Naive thymus-derived CD4-positive, alpha-beta T cell (primary cell): ENCODE data around the gene HPS1. TPM values are rescaled to one million over a fixed set of nuclear protein-coding genes. Genes with fewer than 3 reads are reported as not detected.

Experiments used
- ATAC-seq: fragments of 150-1000 bp; cut with Tn5 transposase; 2 replicates; pipeline ENCODE4 v1.10.0; 2021; ENCODE audit warnings: mild to moderate bottlenecking, moderate library complexity
- CTCF ChIA-PET: fragments of 350-600 bp; sonication (Branson Sonifier 250); formaldehyde crosslinking; loops from one replicate; lab custom pipeline; 2021; ENCODE audit warnings: antibody characterized with exemption; lab: Charles Lee
- POLR2A ChIA-PET: fragments of 350-600 bp; sonication (Branson Sonifier 250); formaldehyde crosslinking; loops from one replicate; lab custom pipeline; 2021; ENCODE audit warnings: antibody characterized with exemption, inconsistent platforms; lab: Charles Lee
- DNase-seq, 9 donors: peaks; one replicate each; pipeline versions ENCODE4 v3.0.0 to v3.0.0-alpha.2; 2020 to 2022; ENCODE audit warnings: mixed read lengths in 1 of 9
- H3K27ac ChIP-seq: one replicate; pipeline ENCODE4 v1.7.0; 2013; ENCODE audit warnings: mild to moderate bottlenecking, low read depth, low read length, moderate library complexity
- H3K27me3 ChIP-seq, 2 donors: one replicate each; pipeline ENCODE4 v1.7.0; 2013; ENCODE audit warnings: low read length in 2 of 2, mild to moderate bottlenecking in 2 of 2, moderate library complexity in 2 of 2; ENCODE audit not compliant: control insufficient read depth in 2 of 2, insufficient read depth in 2 of 2
- H3K36me3 ChIP-seq, 3 experiments: 1 replicate in 2 of 3; 2 replicates in 1 of 3; pipeline ENCODE4 v1.7.0; 2013; ENCODE audit warnings: low read length in 3 of 3, mild to moderate bottlenecking in 3 of 3, moderate library complexity in 1 of 3; ENCODE audit not compliant: insufficient read depth in 3 of 3, control insufficient read depth in 2 of 3
- H3K4me1 ChIP-seq, 2 donors: one replicate each; pipeline ENCODE4 v1.7.0; 2013; ENCODE audit warnings: low read length in 2 of 2, mild to moderate bottlenecking in 2 of 2, moderate library complexity in 1 of 2; ENCODE audit not compliant: control insufficient read depth in 2 of 2, insufficient read depth in 2 of 2
- H3K4me3 ChIP-seq: 2 replicates; pipeline ENCODE4 v1.7.0; 2013; ENCODE audit warnings: mild to moderate bottlenecking, low read length
- H3K9me3 ChIP-seq, 3 experiments: 1 replicate in 2 of 3; 2 replicates in 1 of 3; pipeline ENCODE4 v1.7.0; 2013; ENCODE audit warnings: low read length in 3 of 3; ENCODE audit not compliant: control insufficient read depth in 2 of 3
- H3K27ac Mint-ChIP-seq, 9 donors: one replicate each; pipeline ENCODE4 v1.8.0; 2020 to 2022; ENCODE audit warnings: mixed read lengths in 9 of 9, mild to moderate bottlenecking in 8 of 9, moderate library complexity in 5 of 9, inconsistent platforms in 2 of 9
- H3K27me3 Mint-ChIP-seq, 5 donors: one replicate each; pipeline ENCODE4 v1.8.0; 2021 to 2022; ENCODE audit warnings: mixed read lengths in 5 of 5, mild to moderate bottlenecking in 1 of 5
- H3K36me3 Mint-ChIP-seq, 5 donors: one replicate each; pipeline ENCODE4 v1.8.0; 2020 to 2022; ENCODE audit warnings: mixed read lengths in 5 of 5, mild to moderate bottlenecking in 3 of 5, inconsistent platforms in 1 of 5
- H3K4me1 Mint-ChIP-seq, 7 donors: one replicate each; pipeline ENCODE4 v1.8.0; 2020 to 2022; ENCODE audit warnings: mixed read lengths in 7 of 7, mild to moderate bottlenecking in 3 of 7, inconsistent platforms in 1 of 7
- H3K4me3 Mint-ChIP-seq, 10 donors: one replicate each; pipeline ENCODE4 v1.8.0; 2020 to 2022; ENCODE audit warnings: mild to moderate bottlenecking in 10 of 10, mixed read lengths in 10 of 10, moderate library complexity in 6 of 10, inconsistent platforms in 2 of 10
- H3K9me3 Mint-ChIP-seq, 11 donors: one replicate each; pipeline ENCODE4 v1.8.0; 2020 to 2022; ENCODE audit warnings: mixed read lengths in 11 of 11, mild to moderate bottlenecking in 4 of 11, inconsistent platforms in 1 of 11, moderate library complexity in 1 of 11
- intact Hi-C, 2 donors: fragments of 100-400 bp; cut with micrococcal nuclease; formaldehyde crosslinking; loops; one replicate each; pipeline ENCODE4 v1.15.1; 2023
- polyA plus RNA-seq, 2 donors: library from polyadenylated mRNA; unstranded; fragments of 300-500 nt; fragmentation: Illumina TruSeq; gene quantifications; one replicate each; pipeline ENCODE4 v1.2.3, GENCODE V29; 2021
- total RNA-seq, 6 experiments: library from RNA in 5 of 6; stranded (reverse) in 5 of 6; gene quantifications; 1 replicate in 5 of 6; 2 replicates in 1 of 6; pipeline ENCODE4 v1.2.3 and lab custom pipeline; 2021 to 2026

The HPS1 gene
- total and polyA plus RNA-seq, 7 experiments from 2014 or later = 54.3 to 107 (median 89.5) TPM

DNA sequence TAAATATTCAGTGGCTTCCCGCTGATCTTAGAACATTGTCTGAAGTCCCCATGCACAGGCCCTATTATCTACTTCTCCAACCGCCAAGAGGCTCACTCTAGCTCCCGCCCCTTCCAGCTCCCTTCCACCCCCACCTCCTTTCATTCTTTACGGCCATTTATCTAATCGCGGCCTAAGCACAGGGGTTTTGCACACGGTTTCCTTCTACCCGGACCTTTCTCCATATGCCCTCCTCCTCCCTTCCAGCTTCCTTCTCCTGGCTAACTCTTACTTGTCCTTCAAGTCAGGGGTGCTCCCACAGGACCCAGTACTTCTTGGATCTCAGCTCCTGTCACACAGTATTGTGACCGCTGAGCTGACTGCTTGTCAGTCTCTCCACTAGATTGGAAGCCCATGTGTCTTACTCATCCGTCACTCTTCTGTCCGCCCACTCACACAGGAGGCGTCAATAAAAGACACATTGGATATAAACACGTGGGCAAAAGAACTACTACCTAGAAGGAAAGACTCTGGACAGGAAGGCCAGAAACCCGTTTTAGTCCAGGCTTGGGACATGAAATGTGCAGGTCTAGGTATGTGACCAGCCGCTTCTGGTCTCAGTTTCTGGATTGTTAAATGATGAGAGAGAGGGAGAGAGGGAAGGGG is 20.2 kb upstream of the HPS1 start:
- H3K9me3 Mint-ChIP-seq = peaks cover 0 to 2% (median 0%) of the 10 kb centered on the region in 11 donors
- Histone ChIP-seq H3K9me3 (no peaks in the 10 kb centered on the region), H3K27ac (no peak overlapping the region), H3K4me1 (no peaks in the 10 kb centered on the region), H3K27me3 (no peaks in the 10 kb centered on the region), H3K4me3 (peak overlapping the region; percentile 92), H3K36me3 (no peaks in the 10 kb centered on the region)
- H3K36me3 Mint-ChIP-seq = no peaks in the 10 kb centered on the region
- ChIA-PET POLR2A (interaction anchor here (1.3 kb wide), 1 partner anchor 1154 kb away, joined by 3 read pairs; the partner anchor contains the start of gene SLC25A28), CTCF (interaction anchor here (0.5 to 3.8 kb wide), 12 partner anchors 9 to 784 kb away, joined by 3 to 32 read pairs (median 4); no protein-coding TSS in a partner anchor)
- peak overlapping the region; percentile 6 to 100 (median 96) for H3K4me3 Mint-ChIP-seq
- H3K27me3 Mint-ChIP-seq = peaks cover 0 to 40% (median 10%) of the 10 kb centered on the region in 5 donors
- DNase-seq = no peak
- H3K27ac Mint-ChIP-seq = peak overlapping the region in 4 of 9 donors; percentile 67 to 92 (median 79)
- H3K4me1 Mint-ChIP-seq = peaks cover 0 to 12% (median 6%) of the 10 kb centered on the region in 7 donors
- intact Hi-C loops = loop anchor here (1.0 to 5.0 kb wide), 7 partner anchors 21 to 1580 kb away; partner anchors contain the start of genes GOT1 (in 1 of the 2) and HPS1 (in 1 of the 2)
- ATAC-seq = no peak

DNA sequence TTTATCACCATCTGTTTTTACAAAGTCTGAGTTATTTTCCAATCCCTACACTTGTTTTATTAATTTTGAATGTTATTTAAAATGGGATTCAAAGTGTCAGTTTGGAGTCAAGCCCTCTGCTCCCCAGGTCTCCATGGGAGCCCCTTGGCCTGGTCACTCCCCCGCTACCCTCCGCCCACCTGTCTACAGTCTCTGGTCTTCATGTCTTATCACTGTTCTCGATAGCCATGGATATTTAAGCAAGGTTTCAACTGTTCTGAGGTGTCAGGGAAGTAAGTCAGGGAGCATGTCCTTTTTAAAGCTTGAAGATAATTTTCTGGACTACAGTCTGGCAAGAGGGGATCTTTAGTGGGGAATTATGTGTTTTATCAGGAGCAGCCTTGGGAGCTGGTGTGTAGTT is 19.1 kb upstream of the HPS1 start:
- no peak overlapping the region for H3K4me3 ChIP-seq
- no peaks in the 10 kb centered on the region for H3K36me3 ChIP-seq
- no peaks in the 10 kb centered on the region for H3K27me3 ChIP-seq
- Mint-ChIP-seq H3K9me3 (peaks cover 0 to 2% (median 0%) of the 10 kb centered on the region in 11 donors), H3K27ac (no peak overlapping the region), H3K4me3 (no peak overlapping the region), H3K36me3 (no peaks in the 10 kb centered on the region), H3K27me3 (peaks cover 0 to 34% (median 10%) of the 10 kb centered on the region in 5 donors), H3K4me1 (peaks cover 0 to 12% (median 6%) of the 10 kb centered on the region in 7 donors)
- H3K4me1 ChIP-seq = no peaks in the 10 kb centered on the region
- no peaks in the 10 kb centered on the region for H3K9me3 ChIP-seq
- ChIA-PET POLR2A (no interaction called here), CTCF (interaction anchor here (1.4 kb wide), 1 partner anchor 781 kb away, joined by 4 read pairs; no protein-coding TSS in a partner anchor)
- ATAC-seq (no peak), DNase-seq (no peak)
- intact Hi-C loops = loop anchor here in 1 of 2 donors (5.0 kb wide), 2 partner anchors 966 to 1581 kb away; partner anchors contain the start of gene GOT1
- H3K27ac ChIP-seq = no peak overlapping the region

DNA sequence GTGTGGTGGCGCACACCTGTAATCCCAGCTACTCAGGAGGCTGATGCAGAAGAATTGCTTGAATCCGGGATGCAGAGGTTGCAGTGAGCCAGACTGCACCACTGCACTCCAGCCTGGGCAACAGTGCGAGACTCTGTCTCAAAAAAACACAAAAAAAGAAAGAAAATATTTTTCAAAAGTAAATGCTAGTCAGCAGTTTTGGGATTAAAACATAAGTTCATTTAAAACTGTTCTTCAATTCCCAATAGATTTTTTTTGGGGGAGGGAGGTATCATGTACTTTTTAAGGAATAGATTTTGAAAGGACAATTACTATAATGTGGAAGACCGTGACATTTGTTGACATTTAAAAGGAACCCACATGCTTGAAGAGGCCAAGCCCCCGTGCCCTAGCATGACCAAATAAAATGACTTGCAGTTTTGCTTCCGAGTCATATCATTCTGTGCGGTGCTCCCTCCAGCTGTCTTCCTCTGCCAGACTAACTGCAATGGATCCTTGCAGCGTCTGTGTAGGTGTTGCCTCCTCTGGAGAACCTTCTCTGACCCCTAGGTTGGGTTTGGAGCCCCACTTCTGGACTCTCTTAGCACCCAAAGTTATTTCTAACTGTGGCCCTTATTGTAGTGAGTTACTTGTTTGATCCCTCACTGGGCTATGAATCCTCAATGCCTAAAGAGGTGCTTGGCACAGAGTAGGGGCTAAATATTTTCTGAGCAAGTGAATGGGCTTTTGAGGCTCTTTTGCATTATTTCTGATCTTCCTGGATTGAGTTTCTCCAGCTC is 17.4 kb upstream of the HPS1 start:
- no peak overlapping the region for H3K27ac Mint-ChIP-seq
- no peak for ATAC-seq
- ChIA-PET POLR2A (interaction anchor here (0.6 kb wide), 1 partner anchor 1304 kb away, joined by 7 read pairs; no protein-coding TSS in a partner anchor), CTCF (no interaction called here)
- no peaks in the 10 kb centered on the region for H3K27me3 ChIP-seq
- H3K9me3 Mint-ChIP-seq = peaks cover 0 to 2% (median 0%) of the 10 kb centered on the region in 11 donors
- H3K4me3 Mint-ChIP-seq = no peak overlapping the region
- no peak overlapping the region for H3K27ac ChIP-seq
- no peaks in the 10 kb centered on the region for H3K36me3 Mint-ChIP-seq
- peaks cover 0 to 12% (median 6%) of the 10 kb centered on the region in 7 donors for H3K4me1 Mint-ChIP-seq
- intact Hi-C loops = no loop called here
- H3K9me3 ChIP-seq = no peaks in the 10 kb centered on the region
- H3K4me3 ChIP-seq = no peak overlapping the region
- DNase-seq = no peak
- peaks cover 0 to 25% (median 10%) of the 10 kb centered on the region in 5 donors for H3K27me3 Mint-ChIP-seq
- no peaks in the 10 kb centered on the region for H3K4me1 ChIP-seq
- no peaks in the 10 kb centered on the region for H3K36me3 ChIP-seq

DNA sequence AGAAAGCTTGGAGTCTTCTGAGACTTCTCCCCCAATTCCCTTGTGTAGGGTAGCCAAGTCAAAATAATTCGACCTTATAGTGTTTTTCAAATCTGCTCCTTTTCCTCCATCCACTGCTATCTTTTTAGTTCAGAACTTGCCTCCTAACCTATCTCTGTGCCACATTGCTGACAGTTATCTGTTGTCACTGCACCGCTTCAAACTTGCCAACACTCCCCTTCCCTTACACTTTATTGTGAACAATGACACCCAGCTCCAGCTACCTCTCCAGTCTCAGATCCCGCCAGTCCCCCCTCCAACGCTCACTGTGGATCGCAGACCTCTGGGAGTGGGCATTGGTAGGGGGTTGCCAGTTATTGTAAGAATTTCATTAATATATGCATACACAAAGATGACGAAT is 16.3 kb upstream of the HPS1 start:
- no peak overlapping the region for H3K4me3 ChIP-seq
- Mint-ChIP-seq H3K36me3 (no peaks in the 10 kb centered on the region), H3K27me3 (peaks cover 4 to 18% (median 13%) of the 10 kb centered on the region in 5 donors), H3K4me1 (peaks cover 0 to 6% (median 5%) of the 10 kb centered on the region in 7 donors), H3K4me3 (no peak overlapping the region), H3K27ac (no peak overlapping the region), H3K9me3 (no peaks in the 10 kb centered on the region)
- no peaks in the 10 kb centered on the region for H3K36me3 ChIP-seq
- no peak overlapping the region for H3K27ac ChIP-seq
- no peak for DNase-seq
- no peaks in the 10 kb centered on the region for H3K9me3 ChIP-seq
- ChIA-PET CTCF (no interaction called here), POLR2A (no interaction called here)
- no peak for ATAC-seq
- no peaks in the 10 kb centered on the region for H3K4me1 ChIP-seq
- intact Hi-C loops = no loop called here
- no peaks in the 10 kb centered on the region for H3K27me3 ChIP-seq

DNA sequence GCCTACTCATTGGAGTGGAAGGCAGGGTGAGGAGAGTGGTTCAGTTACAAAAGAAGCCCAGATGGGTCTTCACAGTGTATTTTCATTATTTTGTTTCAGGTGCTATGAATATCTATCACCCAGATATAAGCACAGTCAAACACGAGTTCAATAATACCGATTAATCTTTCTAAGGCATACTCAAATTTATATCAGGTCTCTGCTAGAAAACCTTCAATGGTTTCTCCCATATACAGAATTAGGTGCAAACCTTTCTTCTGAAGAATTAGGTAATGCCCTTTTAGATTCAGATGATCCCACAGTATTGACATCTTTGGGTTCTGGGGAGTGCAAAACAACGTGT is 14.7 kb upstream of the HPS1 start:
- peaks cover 0 to 1% (median 0%) of the 10 kb centered on the region in 7 donors for H3K4me1 Mint-ChIP-seq
- POLR2A ChIA-PET = no interaction called here
- H3K27ac Mint-ChIP-seq = no peak overlapping the region
- H3K36me3 ChIP-seq = no peaks in the 10 kb centered on the region
- intact Hi-C loops = no loop called here
- no peak overlapping the region for H3K4me3 ChIP-seq
- H3K27me3 Mint-ChIP-seq = peaks cover 7 to 25% (median 17%) of the 10 kb centered on the region in 5 donors
- CTCF ChIA-PET = no interaction called here
- H3K27ac ChIP-seq = no peak overlapping the region
- ATAC-seq (no peak), DNase-seq (no peak)
- no peaks in the 10 kb centered on the region for H3K4me1 ChIP-seq
- H3K9me3 Mint-ChIP-seq = no peaks in the 10 kb centered on the region
- no peak overlapping the region for H3K4me3 Mint-ChIP-seq
- H3K9me3 ChIP-seq = no peaks in the 10 kb centered on the region
- no peaks in the 10 kb centered on the region for H3K36me3 Mint-ChIP-seq
- H3K27me3 ChIP-seq = no peaks in the 10 kb centered on the region

DNA sequence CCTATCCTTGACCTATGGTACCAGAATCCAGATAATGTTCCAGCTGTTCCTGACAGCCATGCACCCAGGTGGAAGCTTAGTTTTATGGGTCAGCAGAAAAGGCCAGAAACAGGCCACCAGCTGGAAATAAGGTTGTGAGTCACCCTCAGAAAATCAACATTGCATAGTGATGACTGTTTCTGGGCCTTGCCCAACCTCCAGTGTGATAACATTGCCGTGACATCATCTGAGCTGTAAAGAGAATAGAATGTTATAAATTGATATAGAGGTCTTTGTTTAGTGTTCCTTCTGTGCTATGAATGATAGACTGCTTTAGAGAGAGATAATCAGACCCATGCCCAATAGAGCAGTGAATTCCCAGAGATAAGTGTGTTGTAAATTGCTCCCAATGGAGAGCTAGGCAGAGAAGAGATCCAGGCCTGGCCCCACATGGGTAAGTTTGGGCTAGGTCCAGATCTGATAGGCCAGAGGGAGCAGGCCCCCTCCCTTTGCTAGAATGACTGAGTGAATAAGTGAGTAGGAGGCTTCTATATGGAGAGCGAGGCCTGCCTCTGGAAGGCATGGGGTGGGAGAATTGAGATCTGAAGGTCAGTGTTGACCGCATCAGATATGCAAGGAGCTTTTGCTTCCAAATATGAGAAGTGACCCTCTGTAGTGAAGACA is 14.2 kb upstream of the HPS1 start:
- H3K9me3 ChIP-seq = no peaks in the 10 kb centered on the region
- CTCF ChIA-PET = no interaction called here
- no peak overlapping the region for H3K4me3 ChIP-seq
- no peaks in the 10 kb centered on the region for H3K27me3 ChIP-seq
- Mint-ChIP-seq H3K27me3 (peaks cover 7 to 25% (median 17%) of the 10 kb centered on the region in 5 donors), H3K4me3 (no peak overlapping the region), H3K4me1 (peaks cover 0 to 1% (median 0%) of the 10 kb centered on the region in 7 donors), H3K36me3 (no peaks in the 10 kb centered on the region), H3K9me3 (no peaks in the 10 kb centered on the region), H3K27ac (no peak overlapping the region)
- ATAC-seq = no peak
- H3K36me3 ChIP-seq = no peaks in the 10 kb centered on the region
- POLR2A ChIA-PET = no interaction called here
- intact Hi-C loops = no loop called here
- H3K27ac ChIP-seq = no peak overlapping the region
- no peak for DNase-seq
- H3K4me1 ChIP-seq = no peaks in the 10 kb centered on the region
